ENCODE data around the gene SLC4A2.
"Not testable (repeated sequence)": the region's sequence is repeated elsewhere in the genome, so short reads cannot be mapped to it uniquely, and the experiment has no call there.

Gene SLC4A2

GRCh38 chr7:151059367-151060112, at the start of gene SLC4A2:
Gene SLC4A2 (plus strand): TSS chr7:151059589. CDS start chr7:151061988, 2,399 bp downstream.
- DNase-seq (ENCODE audit: low read depth) = peak; percentile 64

- no peak for DNase-seq (ENCODE audit: low read depth)
These were observed 49.4 kb upstream of the SLC4A2 start for GRCh38 chr7:151010037-151010306.

GRCh38 chr7:151010307-151011096, 48.9 kb upstream of the SLC4A2 start:
- DNase-seq (ENCODE audit: low read depth) = no peak

GRCh38 chr7:151011097-151011409, 48.3 kb upstream of the SLC4A2 start:
- DNase-seq (ENCODE audit: low read depth) = no peak

GRCh38 chr7:151011616-151012015, 47.8 kb upstream of the SLC4A2 start:
- not testable (repeated sequence) for DNase-seq (ENCODE audit: low read depth)

- no peak for DNase-seq (ENCODE audit: low read depth)
These were observed 47.2 kb upstream of the SLC4A2 start for GRCh38 chr7:151012031-151012692.

- no peak for DNase-seq (ENCODE audit: low read depth)
These were observed 46.5 kb upstream of the SLC4A2 start for GRCh38 chr7:151012911-151013347.

GRCh38 chr7:151013356-151013732, 46.0 kb upstream of the SLC4A2 start:
- DNase-seq (ENCODE audit: low read depth) = no peak

GRCh38 chr7:151013733-151014497, 45.5 kb upstream of the SLC4A2 start:
- DNase-seq (ENCODE audit: low read depth) = peak; percentile 84

GRCh38 chr7:151014950-151015349, 44.4 kb upstream of the SLC4A2 start:
- no peak for DNase-seq (ENCODE audit: low read depth)

GRCh38 chr7:151015967-151016366, 43.4 kb upstream of the SLC4A2 start:
- no peak for DNase-seq (ENCODE audit: low read depth)

- no peak for DNase-seq (ENCODE audit: low read depth)
These were observed 42.9 kb upstream of the SLC4A2 start for GRCh38 chr7:151016505-151016904.

GRCh38 chr7:151016942-151017341, 42.4 kb upstream of the SLC4A2 start:
- no peak for DNase-seq (ENCODE audit: low read depth)

GRCh38 chr7:151017370-151017952, 41.9 kb upstream of the SLC4A2 start:
- no peak for DNase-seq (ENCODE audit: low read depth)

- DNase-seq (ENCODE audit: low read depth) = peak; percentile 85
These were observed 41.4 kb upstream of the SLC4A2 start for GRCh38 chr7:151017953-151018420.

GRCh38 chr7:151018421-151019129, 40.8 kb upstream of the SLC4A2 start:
- DNase-seq (ENCODE audit: low read depth) = peak; percentile 54

GRCh38 chr7:151019130-151019447, 40.3 kb upstream of the SLC4A2 start:
- no peak for DNase-seq (ENCODE audit: low read depth)

GRCh38 chr7:151020231-151020630, 39.2 kb upstream of the SLC4A2 start:
- DNase-seq (ENCODE audit: low read depth) = no peak

GRCh38 chr7:151023232-151023631, 36.2 kb upstream of the SLC4A2 start:
- DNase-seq (ENCODE audit: low read depth) = no peak

- no peak for DNase-seq (ENCODE audit: low read depth)
These were observed 34.8 kb upstream of the SLC4A2 start, which contains the start of gene ATG9B for GRCh38 chr7:151024435-151025056. Gene ATG9B (minus strand): TSS chr7:151024494. CDS start chr7:151024423, 71 bp downstream.
